Esophagus squamous epithelium (tissue), 4 donors: ENCODE measurements around the gene MGAT5B.

Source experiments
- CTCF ChIP-seq, 6 experiments: fragments of 450-650 bp in 4 of 6; fragments of 200-600 bp in 2 of 6; sonication (generic) in 2 of 6; IDR thresholded peaks; one replicate each; pipeline ENCODE4 v1.5.1; 2016 to 2019; ENCODE audit warnings: antibody characterized with exemption in 6 of 6, mild to moderate bottlenecking in 4 of 6, moderate library complexity in 4 of 6
- POLR2A ChIP-seq, 4 donors: fragments of 450-650 bp; IDR thresholded peaks; one replicate each; pipeline ENCODE4 v1.6.1; 2017; ENCODE audit warnings: antibody characterized with exemption in 4 of 4, mild to moderate bottlenecking in 4 of 4, moderate library complexity in 3 of 4

- no peak for TF ChIP-seq CTCF (IDR thresholded peaks at IDR 0.05)
- no peak for TF ChIP-seq POLR2A (IDR thresholded peaks at IDR 0.05)
Observed at GRCh38 chr17:76952402-76952801, 84.2 kb downstream of the MGAT5B start.
